GM12878 (cell line): ENCODE results near the gene MALRD1.

Experiments used
- BHLHE40 ChIP-seq, 2 experiments: fragments of 450-650 bp in 1 of 2; IDR thresholded peaks; 2 replicates each; pipeline ENCODE4 v1.6.1; 2011 to 2017; ENCODE audit warnings: low read depth in 2 of 2, borderline replicate concordance in 1 of 2, improper control_type of control experiment in 1 of 2, low read length in 1 of 2, mild to moderate bottlenecking in 1 of 2
- CTCF ChIP-seq, 3 experiments: IDR thresholded peaks in 2 of 3; conservative IDR thresholded peaks in 1 of 3; 2 replicates each; pipeline ENCODE4 v1.5.1; 2011; ENCODE audit warnings: low read depth in 3 of 3, low read length in 3 of 3, mild to moderate bottlenecking in 3 of 3, control low read depth in 2 of 3, moderate library complexity in 2 of 3, inconsistent platforms in 1 of 3, mixed read lengths in 1 of 3; ENCODE audit not compliant: control insufficient read depth in 2 of 3, insufficient read depth in 1 of 3; ENCODE audit errors: extremely low read depth in 1 of 3
- HDAC2 ChIP-seq: fragments of 200-600 bp; sonication (generic); IDR thresholded peaks from 2 replicates; pipeline ENCODE4 v1.6.1; 2017
- HSF1 ChIP-seq: fragments of 150-350 bp; IDR thresholded peaks from 2 replicates; pipeline ENCODE4 v1.6.1; 2014; ENCODE audit warnings: mild to moderate bottlenecking, low read depth, low read length
- MXI1 ChIP-seq: fragments of 150-350 bp; IDR thresholded peaks from 2 replicates; pipeline ENCODE4 v1.6.1; 2011; ENCODE audit warnings: low read depth, mild to moderate bottlenecking, inconsistent platforms, low read length, improper control_type of control experiment
- RFX5 ChIP-seq: IDR thresholded peaks from 2 replicates; pipeline ENCODE4 v1.6.1; 2011; ENCODE audit warnings: low read depth, low read length, improper control_type of control experiment
- RUNX3 ChIP-seq: IDR thresholded peaks from 2 replicates; pipeline ENCODE4 v1.6.1; 2012; ENCODE audit warnings: low read length, inconsistent platforms
- ZNF24 ChIP-seq: fragments of 450-650 bp; IDR thresholded peaks from 2 replicates; pipeline ENCODE4 v1.6.1; 2017; ENCODE audit warnings: antibody characterized with exemption, mild to moderate bottlenecking

GRCh38 chr10:19745672-19746071 is 697.1 kb downstream of the MALRD1 start:
- TF ChIP-seq CTCF (IDR thresholded peaks at IDR 0.05 in 2 of 3, conservative IDR thresholded peaks at IDR 0.05 in 1 of 3; ENCODE audit: control insufficient read depth in 2 of 3, extremely low read depth in 1 of 3, insufficient read depth in 1 of 3, low read depth in 3 of 3, low read length in 3 of 3): no peak
- TF ChIP-seq RFX5: no peak
- no peak for TF ChIP-seq HDAC2
- TF ChIP-seq MXI1: no peak
- TF ChIP-seq HSF1: no peak
- no peak for TF ChIP-seq BHLHE40 (IDR thresholded peaks at IDR 0.05; ENCODE audit: borderline replicate concordance in 1 of 2, low read depth in 2 of 2, low read length in 1 of 2)
- TF ChIP-seq RUNX3: no peak
- TF ChIP-seq ZNF24: no peak
